ENCODE measurements around the gene LMNA.
"Not testable (repeated sequence)": the region's sequence is repeated elsewhere in the genome, so short reads cannot be mapped to it uniquely, and the experiment has no call there.

LMNA gene

GRCh38 chr1:156164125-156164831 lies 49.8 kb downstream of the LMNA start:
- DNase-seq (ENCODE audit: low read depth), result no peak

GRCh38 chr1:156165083-156165482 lies 50.6 kb downstream of the LMNA start:
- DNase-seq (ENCODE audit: low read depth), result no peak

- no peak for DNase-seq (ENCODE audit: low read depth)
Observed at GRCh38 chr1:156167536-156167935, 53.0 kb downstream of the LMNA start.

- DNase-seq (ENCODE audit: low read depth), result no peak
Observed at GRCh38 chr1:156172696-156173470, 58.4 kb downstream of the LMNA start.

- DNase-seq (ENCODE audit: low read depth), result no peak
Observed at GRCh38 chr1:156176610-156177210, 62.2 kb downstream of the LMNA start.

- no peak for DNase-seq (ENCODE audit: low read depth)
Observed at GRCh38 chr1:156177919-156178654, 63.6 kb downstream of the LMNA start.

- no peak for DNase-seq (ENCODE audit: low read depth)
Observed at GRCh38 chr1:156180471-156180870, 66.0 kb downstream of the LMNA start.

GRCh38 chr1:156181391-156181924 lies 66.9 kb downstream of the LMNA start:
- not testable (repeated sequence) for DNase-seq (ENCODE audit: low read depth)

GRCh38 chr1:156182010-156182779 lies 67.7 kb downstream of the LMNA start:
- DNase-seq (ENCODE audit: low read depth), result not testable (repeated sequence)

GRCh38 chr1:156186347-156187177 lies 72.1 kb downstream of the LMNA start:
- not testable (repeated sequence) for DNase-seq (ENCODE audit: low read depth)
